IPS-20b (cell line): Measurements from ENCODE around the gene HGFAC.

ENCODE experiments used
- H3K27ac ChIP-seq: one replicate; pipeline ENCODE4 v1.5.1; 2013; ENCODE audit warnings: low read length
- H3K27me3 ChIP-seq: 2 replicates; pipeline ENCODE4 v1.6.1; 2013; ENCODE audit warnings: mild to moderate bottlenecking, low read length, inconsistent platforms; ENCODE audit not compliant: insufficient read depth
- H3K36me3 ChIP-seq: 2 replicates; pipeline ENCODE4 v1.6.1; 2013; ENCODE audit warnings: low read depth, mild to moderate bottlenecking, inconsistent platforms, low read length, moderate library complexity; ENCODE audit not compliant: insufficient read depth
- H3K4me1 ChIP-seq: 2 replicates; pipeline ENCODE4 v1.6.1; 2013; ENCODE audit warnings: mild to moderate bottlenecking, control low read depth, inconsistent platforms, low read length, moderate library complexity; ENCODE audit not compliant: insufficient read depth
- H3K4me3 ChIP-seq: 2 replicates; pipeline ENCODE4 v1.5.1; 2013; ENCODE audit warnings: mild to moderate bottlenecking, low read length, inconsistent platforms
- H3K9ac ChIP-seq: 2 replicates; pipeline ENCODE4 v1.6.1; 2013; ENCODE audit warnings: low read depth, mild to moderate bottlenecking, inconsistent platforms, low read length, moderate library complexity
- H3K9me3 ChIP-seq: 2 replicates; pipeline ENCODE4 v1.6.1; 2013; ENCODE audit warnings: mild to moderate bottlenecking, low read depth, low read length, inconsistent platforms; ENCODE audit not compliant: insufficient read depth

Gene HGFAC

GRCh38 chr4:3483471-3483921 lies 41.7 kb downstream of the HGFAC start:
- Histone ChIP-seq H3K27me3 (peaks cover 95% of the 10 kb centered on the region), H3K27ac (no peak overlapping the region), H3K4me1 (peaks cover 10% of the 10 kb centered on the region)

GRCh38 chr4:3484057-3484973 lies 42.5 kb downstream of the HGFAC start:
- H3K9ac ChIP-seq = no peak overlapping the region
- H3K27ac ChIP-seq = no peak overlapping the region
- H3K4me3 ChIP-seq = no peak overlapping the region
- H3K27me3 ChIP-seq = peaks cover 95% of the 10 kb centered on the region
- no peaks in the 10 kb centered on the region for H3K9me3 ChIP-seq
- H3K36me3 ChIP-seq = no peaks in the 10 kb centered on the region
- peaks cover 10% of the 10 kb centered on the region for H3K4me1 ChIP-seq

More at GRCh38 chr4:3483471-3483921, 41.7 kb downstream of the HGFAC start:
- Histone ChIP-seq H3K9ac (no peak overlapping the region), H3K4me3 (no peak overlapping the region), H3K36me3 (no peaks in the 10 kb centered on the region), H3K9me3 (no peaks in the 10 kb centered on the region)

GRCh38 chr4:3485011-3485791 lies 43.4 kb downstream of the HGFAC start:
- Histone ChIP-seq H3K27me3 (peaks cover 95% of the 10 kb centered on the region), H3K27ac (no peak overlapping the region), H3K9ac (no peak overlapping the region), H3K4me3 (no peak overlapping the region), H3K36me3 (no peaks in the 10 kb centered on the region), H3K4me1 (peaks cover 10% of the 10 kb centered on the region), H3K9me3 (no peaks in the 10 kb centered on the region)

- H3K9me3 ChIP-seq = no peaks in the 10 kb centered on the region
- H3K27me3 ChIP-seq = peaks cover 99% of the 10 kb centered on the region
- peaks cover 6% of the 10 kb centered on the region; the same call in 1 of the 2 replicates for H3K4me1 ChIP-seq
Measured at GRCh38 chr4:3485886-3486540, 44.2 kb downstream of the HGFAC start.

GRCh38 chr4:3486541-3487540 lies 45.1 kb downstream of the HGFAC start:
- Histone ChIP-seq H3K4me1 (no peaks in the 10 kb centered on the region; the same call in 1 of the 2 replicates), H3K9me3 (no peaks in the 10 kb centered on the region), H3K4me3 (no peak overlapping the region), H3K27ac (no peak overlapping the region), H3K36me3 (no peaks in the 10 kb centered on the region), H3K27me3 (peaks cover 100% of the 10 kb centered on the region), H3K9ac (no peak overlapping the region)

More at GRCh38 chr4:3485886-3486540, 44.2 kb downstream of the HGFAC start:
- Histone ChIP-seq H3K36me3 (no peaks in the 10 kb centered on the region), H3K4me3 (no peak overlapping the region), H3K9ac (no peak overlapping the region), H3K27ac (no peak overlapping the region)

GRCh38 chr4:3487861-3488260 lies 46.1 kb downstream of the HGFAC start:
- Histone ChIP-seq H3K27me3 (peaks cover 100% of the 10 kb centered on the region), H3K9me3 (no peaks in the 10 kb centered on the region), H3K27ac (no peak overlapping the region), H3K9ac (no peak overlapping the region), H3K4me3 (no peak overlapping the region), H3K4me1 (no peaks in the 10 kb centered on the region; the same call in 1 of the 2 replicates), H3K36me3 (no peaks in the 10 kb centered on the region)

- Histone ChIP-seq H3K36me3 (no peaks in the 10 kb centered on the region), H3K4me3 (no peak overlapping the region), H3K27ac (no peak overlapping the region), H3K9ac (no peak overlapping the region), H3K27me3 (peaks cover 100% of the 10 kb centered on the region), H3K9me3 (no peaks in the 10 kb centered on the region), H3K4me1 (peaks cover under 1% of the 10 kb centered on the region; the same call in 1 of the 2 replicates)
Measured at GRCh38 chr4:3488820-3489219, 47.1 kb downstream of the HGFAC start.

GRCh38 chr4:3489451-3489962 lies 47.7 kb downstream of the HGFAC start:
- Histone ChIP-seq H3K9ac (no peak overlapping the region), H3K27me3 (peaks cover 100% of the 10 kb centered on the region), H3K4me3 (no peak overlapping the region), H3K9me3 (no peaks in the 10 kb centered on the region), H3K36me3 (no peaks in the 10 kb centered on the region), H3K27ac (no peak overlapping the region), H3K4me1 (peaks cover 2% of the 10 kb centered on the region; the same call in 1 of the 2 replicates)

- H3K36me3 ChIP-seq = no peaks in the 10 kb centered on the region
- H3K9me3 ChIP-seq = no peaks in the 10 kb centered on the region
- H3K9ac ChIP-seq = no peak overlapping the region
- H3K27me3 ChIP-seq = peaks cover 100% of the 10 kb centered on the region
- no peak overlapping the region for H3K27ac ChIP-seq
- peaks cover 2% of the 10 kb centered on the region; the same call in 1 of the 2 replicates for H3K4me1 ChIP-seq
- H3K4me3 ChIP-seq = no peak overlapping the region
Measured at GRCh38 chr4:3491681-3492405, 50.1 kb downstream of the HGFAC start.
